GM21515 (cell line): ENCODE measurements around the gene ADGRB3.
"Not testable (repeated sequence)": the region's sequence is repeated elsewhere in the genome, so short reads cannot be mapped to it uniquely, and the experiment has no call there.

ENCODE experiments used
- ATAC-seq: cut with Tn5 transposase; IDR thresholded peaks from one replicate; pipeline ENCODE4 v1.9.1; 2021; ENCODE audit not compliant: unreplicated experiment

ADGRB3 gene

DNA sequence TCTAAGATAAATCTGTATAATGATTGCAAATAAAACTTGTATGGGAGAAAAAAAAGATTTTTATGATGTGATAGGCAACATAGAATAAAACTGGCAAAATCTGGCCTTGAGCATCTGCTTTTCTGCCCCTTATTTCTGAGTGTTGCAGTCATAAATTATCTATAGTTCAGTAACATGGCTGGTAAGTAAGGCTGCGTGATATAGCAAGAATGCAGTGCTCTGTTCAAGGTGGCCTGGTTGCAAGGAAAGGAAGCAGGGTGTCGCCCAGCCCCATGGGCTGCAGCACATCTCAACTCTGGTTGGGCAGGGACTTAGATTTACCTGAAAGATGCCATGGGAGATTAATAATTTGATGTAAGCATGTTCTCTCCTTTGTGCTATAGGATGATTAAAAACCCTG, 582.3 kb downstream of the ADGRB3 start:
- no peak for ATAC-seq

DNA sequence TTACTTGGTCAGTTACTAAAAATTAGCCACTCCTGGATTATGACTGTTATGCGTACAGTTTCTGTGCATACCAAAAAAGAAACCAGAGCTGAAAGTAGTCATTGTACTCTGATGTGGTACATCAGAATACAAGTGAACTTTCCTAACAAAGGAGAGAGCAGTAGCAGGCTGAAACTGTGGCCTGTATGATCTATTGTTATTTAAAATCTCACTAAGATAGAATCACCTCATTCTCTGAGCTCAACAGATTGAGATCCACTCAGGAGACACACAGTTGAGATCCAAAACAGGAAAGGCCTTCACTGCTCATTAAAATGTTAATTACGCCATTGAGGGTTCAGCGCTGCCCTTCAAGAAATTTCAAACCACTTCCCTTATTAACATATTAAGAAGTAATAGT, 585.3 kb downstream of the ADGRB3 start:
- ATAC-seq = no peak

DNA sequence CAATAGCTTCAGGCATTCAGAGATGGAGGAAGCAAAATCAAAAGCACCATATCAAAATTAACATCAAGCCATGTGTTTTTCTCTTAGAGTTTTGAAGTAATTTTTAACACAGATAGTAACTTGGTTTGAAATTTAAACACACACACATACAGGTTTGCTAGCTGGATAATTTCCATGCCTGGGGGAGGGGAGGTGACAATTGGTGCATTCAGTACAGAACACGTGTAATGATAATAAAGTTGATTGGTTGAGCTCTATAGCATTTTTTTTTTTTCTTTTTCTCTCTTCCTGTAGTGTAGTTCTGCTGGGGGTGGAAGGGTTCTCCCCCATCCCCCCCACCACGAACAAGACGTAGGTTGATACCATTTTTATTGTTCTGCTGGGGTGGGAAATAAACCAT, 596.9 kb downstream of the ADGRB3 start:
- ATAC-seq = no peak

DNA sequence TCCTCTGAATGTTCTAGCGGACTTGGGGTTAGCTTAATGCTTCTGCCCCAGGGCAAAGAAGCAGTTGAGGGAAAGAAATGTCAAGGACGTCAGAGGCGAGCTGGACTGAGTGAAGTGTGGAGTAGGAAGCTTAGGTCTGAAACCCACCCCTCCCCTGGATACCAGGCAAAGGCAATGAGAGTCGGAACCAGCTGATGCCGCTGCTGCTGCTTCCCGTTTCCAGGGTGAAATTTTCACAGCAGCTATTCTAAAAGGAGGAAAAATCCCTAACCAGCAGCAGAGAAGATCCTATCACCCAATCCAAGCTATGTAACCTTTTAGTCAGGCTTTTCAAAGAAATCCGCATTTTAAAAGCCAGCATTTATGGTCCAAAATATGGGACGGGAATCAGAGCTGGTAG, 597.4 kb downstream of the ADGRB3 start:
- ATAC-seq = no peak

GRCh38 chr6:69232911-69233448, 597.9 kb downstream of the ADGRB3 start:
- peak; percentile 98 for ATAC-seq

DNA sequence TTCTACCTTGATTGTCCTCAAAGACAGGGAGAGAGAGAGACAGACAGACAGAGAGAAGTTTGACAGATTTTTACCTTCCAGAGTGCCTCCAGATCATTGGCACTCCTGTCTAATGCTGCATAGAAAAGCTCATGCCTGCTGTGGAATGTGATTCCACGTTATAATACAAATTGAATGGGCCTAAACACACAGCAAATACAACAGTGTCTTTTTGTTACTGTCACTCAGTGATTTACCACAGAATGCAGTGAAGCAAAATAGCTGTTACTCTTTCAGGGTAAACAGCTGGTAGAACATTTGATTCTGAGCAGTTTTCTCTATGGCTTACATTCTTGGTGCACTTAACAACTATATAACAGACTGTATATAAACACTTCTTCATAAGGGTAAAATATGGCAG, 603.0 kb downstream of the ADGRB3 start:
- no peak for ATAC-seq

DNA sequence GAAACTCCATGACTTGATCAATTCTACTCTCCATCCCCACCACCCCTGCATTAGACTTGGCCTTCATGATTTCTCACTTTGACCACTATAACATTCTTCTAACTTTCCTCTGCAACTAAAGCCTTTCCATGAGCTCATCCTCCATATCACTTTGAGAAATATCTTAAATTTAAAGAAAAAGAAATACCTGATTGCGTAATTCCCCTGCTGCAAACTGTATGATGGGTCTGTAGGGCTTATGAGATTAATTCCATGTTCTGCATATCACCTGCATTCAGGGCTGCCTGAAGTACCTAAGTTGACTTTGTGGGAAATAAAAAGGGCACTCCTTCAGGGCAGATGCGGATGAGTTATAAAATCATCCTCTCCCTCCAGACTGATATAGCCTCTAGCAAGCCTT, 611.9 kb downstream of the ADGRB3 start:
- ATAC-seq = no peak

GRCh38 chr6:69261010-69261409, 625.9 kb downstream of the ADGRB3 start:
- no peak for ATAC-seq

- no peak for ATAC-seq
These were observed 628.2 kb downstream of the ADGRB3 start for GRCh38 chr6:69263297-69263696.

- no peak for ATAC-seq
These were observed 630.0 kb downstream of the ADGRB3 start for GRCh38 chr6:69265090-69265489.

DNA sequence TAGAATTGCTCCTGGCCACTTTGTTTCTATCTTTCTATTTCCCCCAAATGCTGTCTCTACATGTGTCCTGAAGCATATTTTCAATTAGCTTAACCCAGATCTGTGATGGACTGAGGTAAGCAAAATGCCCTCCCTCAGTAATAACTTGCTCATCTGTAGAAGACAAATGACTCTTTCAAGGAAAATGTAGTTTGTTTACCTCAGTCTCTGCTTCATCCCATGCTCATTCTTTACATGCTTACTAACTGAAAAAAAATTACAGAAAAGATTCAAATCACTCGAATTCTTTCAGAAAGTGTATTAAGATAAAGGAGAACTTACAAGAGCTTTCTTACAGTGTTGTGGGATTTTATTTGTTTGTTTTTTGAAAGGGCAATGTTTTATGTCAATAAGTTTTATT, 630.6 kb downstream of the ADGRB3 start:
- ATAC-seq = no peak

- ATAC-seq = no peak
These were observed 641.1 kb downstream of the ADGRB3 start for GRCh38 chr6:69276204-69276603.

DNA sequence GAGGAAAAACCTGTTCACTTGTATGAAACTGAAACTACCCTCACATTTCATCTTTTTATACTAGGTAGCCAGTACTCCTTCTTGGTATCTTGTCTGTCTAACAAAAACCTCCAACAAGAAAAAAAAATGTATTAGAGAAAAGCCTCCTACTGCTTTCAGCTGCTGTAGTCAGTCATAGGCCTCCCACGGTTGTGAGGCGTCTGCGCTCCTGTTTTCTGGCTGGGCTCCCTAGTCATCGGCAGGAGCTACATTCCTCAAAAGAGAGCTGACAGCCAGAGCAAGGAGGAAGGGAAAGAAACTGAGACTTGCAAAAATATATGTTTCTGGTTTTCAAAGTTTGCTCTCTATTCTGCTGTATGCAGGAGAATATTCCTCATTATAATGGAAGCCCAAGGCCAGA, 644.7 kb downstream of the ADGRB3 start:
- no peak for ATAC-seq

DNA sequence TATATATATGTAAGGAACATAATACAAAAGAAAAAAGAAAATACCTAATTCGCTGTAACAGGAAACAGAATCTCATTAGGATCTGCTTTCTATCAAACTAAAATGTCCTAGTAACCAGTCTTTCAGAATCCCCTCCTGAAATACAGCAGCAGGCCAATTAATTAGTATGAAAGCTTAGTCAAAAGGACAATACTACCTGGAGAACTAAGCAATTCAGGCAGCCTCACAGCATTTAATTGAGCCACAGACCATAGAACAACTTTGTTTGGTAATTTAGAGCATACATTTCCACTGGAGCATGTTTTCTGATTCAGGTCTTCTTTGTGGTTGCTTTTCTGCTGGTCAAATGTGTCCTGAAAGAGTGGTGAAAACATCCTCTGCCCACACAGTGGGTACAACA, 645.8 kb downstream of the ADGRB3 start:
- ATAC-seq = no peak

DNA sequence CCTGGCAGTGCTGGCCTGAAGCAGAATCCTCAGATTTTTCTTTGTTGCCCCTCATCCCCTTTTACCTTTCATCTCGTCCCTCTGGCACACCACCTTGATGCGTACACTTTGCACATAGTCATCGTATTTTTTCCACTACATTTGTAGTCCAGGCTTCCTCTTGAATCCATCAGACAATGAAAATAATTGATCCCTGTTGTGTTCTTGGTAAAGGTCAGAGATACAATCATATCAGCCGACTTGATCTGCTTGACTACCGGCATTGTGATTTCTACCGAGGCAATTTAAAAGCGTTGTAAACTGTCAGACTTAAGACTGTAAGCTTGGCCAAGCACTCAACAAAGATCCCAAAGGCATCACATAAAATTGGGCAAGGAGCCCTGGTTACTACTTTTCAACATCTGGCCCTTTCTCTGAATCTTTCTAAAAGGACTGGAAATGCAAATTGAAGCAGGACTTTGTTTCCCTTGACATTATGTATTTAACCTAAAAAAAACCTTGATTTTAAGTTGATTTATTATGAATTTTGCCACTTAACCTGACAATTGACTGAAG, 649.2 kb downstream of the ADGRB3 start:
- no peak for ATAC-seq

GRCh38 chr6:69285054-69285453, 650.0 kb downstream of the ADGRB3 start:
- ATAC-seq = peak; percentile 64

GRCh38 chr6:69286331-69286730, 651.2 kb downstream of the ADGRB3 start:
- ATAC-seq = no peak

- ATAC-seq = not testable (repeated sequence)
These were observed 653.1 kb downstream of the ADGRB3 start for GRCh38 chr6:69288198-69288597.

DNA sequence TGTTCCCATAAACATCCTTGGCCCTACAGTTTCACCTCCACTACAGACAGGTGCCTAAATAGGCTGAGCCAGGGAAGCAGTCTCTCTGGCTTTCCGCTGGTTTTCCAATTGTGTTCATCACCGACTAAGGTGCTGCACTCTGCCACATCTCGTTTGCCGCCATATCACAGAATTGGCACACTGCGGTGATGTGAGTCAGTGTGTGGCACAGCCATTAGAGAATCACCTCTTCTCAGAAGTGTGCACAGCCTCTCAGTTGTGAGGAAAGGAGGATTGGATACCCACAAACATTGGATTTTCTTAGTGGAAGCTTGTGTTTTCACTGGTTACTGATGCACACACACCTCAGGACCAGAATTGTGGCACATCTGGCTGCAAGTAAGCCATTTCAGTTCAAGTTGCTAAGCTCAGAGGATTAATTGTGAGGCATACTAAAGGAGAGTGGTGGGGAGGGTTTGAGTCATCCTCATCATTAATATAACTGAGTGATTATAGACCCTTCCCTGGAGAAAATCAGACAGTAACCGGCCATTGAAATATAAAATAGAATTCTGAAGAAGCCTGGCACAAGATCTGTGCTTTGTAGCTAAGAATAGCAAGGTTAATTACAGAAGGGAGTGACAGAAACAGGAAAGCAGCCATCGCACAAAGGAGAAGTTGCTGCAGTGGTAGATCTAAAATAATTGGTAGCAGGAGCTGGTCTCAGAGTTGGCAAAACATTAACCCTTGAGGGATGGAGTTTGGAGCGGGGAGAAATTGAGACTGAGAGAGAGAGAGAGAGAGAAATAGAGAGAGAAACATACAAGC, 654.8 kb downstream of the ADGRB3 start:
- no peak for ATAC-seq

DNA sequence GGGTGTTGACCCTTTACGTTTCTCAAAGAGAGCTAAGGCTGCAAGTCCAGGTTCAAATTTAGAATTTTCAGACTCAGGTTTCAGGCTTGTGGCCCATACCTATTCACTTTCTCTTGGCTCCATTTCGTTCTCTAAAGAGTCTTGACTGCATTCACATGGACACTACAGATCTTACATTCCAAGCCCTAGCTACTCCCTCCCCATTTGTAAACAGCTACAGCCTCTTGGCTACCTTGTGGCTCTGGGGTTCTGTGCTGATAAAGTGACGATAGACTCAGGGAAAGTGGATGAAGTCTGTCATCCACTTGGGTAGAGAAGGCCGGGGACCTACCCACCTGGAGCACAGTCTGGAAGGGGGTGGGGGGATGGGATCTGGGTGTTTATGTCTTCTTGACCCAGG, 658.4 kb downstream of the ADGRB3 start:
- ATAC-seq = no peak

- ATAC-seq = no peak
These were observed 659.3 kb downstream of the ADGRB3 start for GRCh38 chr6:69294407-69294806.

- no peak for ATAC-seq
These were observed 659.8 kb downstream of the ADGRB3 start for GRCh38 chr6:69294862-69295261.

GRCh38 chr6:69303382-69303781, 668.3 kb downstream of the ADGRB3 start:
- no peak for ATAC-seq
